Measurements from ENCODE around the gene ZMIZ2. TPM values are rescaled to one million over a fixed set of nuclear protein-coding genes. Genes with fewer than 3 reads are reported as not detected.

ZMIZ2 gene
- total and polyA plus RNA-seq, 2 of the 8 experiments (the other 6 are each of a cell fraction or from before 2014, with no cell fraction given), result 24.4 to 66.4 TPM

- no peak for TF ChIP-seq USF2 (IDR thresholded peaks at IDR 0.05; ENCODE audit: low read length)
- TF ChIP-seq SIX5 (IDR thresholded peaks at IDR 0.05; ENCODE audit: low read depth, low read length), result no peak
These were observed 1.3 kb downstream of the ZMIZ2 start (continued) for GRCh38 chr7:44749992-44750391.

All from H1 (cell line).